ENCODE data around the gene SPOCK1. TPM values are rescaled to one million over a fixed set of nuclear protein-coding genes. Genes with fewer than 3 reads are reported as not detected.

SPOCK1 gene
- polyA plus RNA-seq, 1 experiment, result 304 TPM

GRCh38 chr5:137365126-137365865, 133.8 kb downstream of the SPOCK1 start:
- no peak for TF ChIP-seq CTCF (IDR thresholded peaks at IDR 0.05; ENCODE audit: insufficient read depth, low read depth, low read length)
- no peak for DNase-seq (ENCODE audit: low read depth)
- no peak overlapping the region for H3K4me3 ChIP-seq (ENCODE audit: low read depth, low read length)
- ChIA-PET POLR2A (no interaction called here), CTCF (interaction anchor here (1.1 to 5.1 kb wide), 6 partner anchors 10 to 132 kb away, joined by 4 to 29 read pairs (median 6); no protein-coding TSS in a partner anchor)
- no peaks in the 10 kb centered on the region for H3K36me3 ChIP-seq (ENCODE audit: control insufficient read depth, insufficient read depth, low read length)
- no peaks in the 10 kb centered on the region for H3K27me3 ChIP-seq (ENCODE audit: control insufficient read depth, insufficient read depth, low read length)

GRCh38 chr5:137361280-137361679, 137.8 kb downstream of the SPOCK1 start:
- TF ChIP-seq CTCF (IDR thresholded peaks at IDR 0.05; ENCODE audit: insufficient read depth, low read depth, low read length), result no peak
- ChIA-PET CTCF (interaction anchor here (1.0 to 1.3 kb wide), 2 partner anchors 264 to 675 kb away, joined by 3 to 4 read pairs; no protein-coding TSS in a partner anchor), POLR2A (no interaction called here)
- no peak for DNase-seq (ENCODE audit: low read depth)
- Histone ChIP-seq H3K36me3 (ENCODE audit: control insufficient read depth, insufficient read depth, low read length) (no peaks in the 10 kb centered on the region), H3K27me3 (ENCODE audit: control insufficient read depth, insufficient read depth, low read length) (no peaks in the 10 kb centered on the region), H3K4me3 (ENCODE audit: low read depth, low read length) (no peak overlapping the region)

GRCh38 chr5:137360607-137361006, 138.5 kb downstream of the SPOCK1 start:
- ChIA-PET CTCF (no interaction called here), POLR2A (no interaction called here)
- TF ChIP-seq CTCF (IDR thresholded peaks at IDR 0.05; ENCODE audit: insufficient read depth, low read depth, low read length), result no peak
- DNase-seq (ENCODE audit: low read depth), result no peak
- Histone ChIP-seq H3K4me3 (ENCODE audit: low read depth, low read length) (no peak overlapping the region), H3K27me3 (ENCODE audit: control insufficient read depth, insufficient read depth, low read length) (no peaks in the 10 kb centered on the region), H3K36me3 (ENCODE audit: control insufficient read depth, insufficient read depth, low read length) (no peaks in the 10 kb centered on the region)

- CTCF ChIA-PET, result interaction anchor here (0.6 to 1.0 kb wide), 2 partner anchors 8 to 15 kb away, joined by 4 read pairs; no protein-coding TSS in a partner anchor
- DNase-seq (ENCODE audit: low read depth), result no peak
- POLR2A ChIA-PET, result no interaction called here
- H3K4me3 ChIP-seq (ENCODE audit: low read depth, low read length), result no peak overlapping the region
- no peaks in the 10 kb centered on the region for H3K27me3 ChIP-seq (ENCODE audit: control insufficient read depth, insufficient read depth, low read length)
- H3K36me3 ChIP-seq (ENCODE audit: control insufficient read depth, insufficient read depth, low read length), result no peaks in the 10 kb centered on the region
- no peak for TF ChIP-seq CTCF (IDR thresholded peaks at IDR 0.05; ENCODE audit: insufficient read depth, low read depth, low read length)
Measured at GRCh38 chr5:137359941-137360340, 139.2 kb downstream of the SPOCK1 start.

- ChIA-PET CTCF (interaction anchor here (0.6 to 1.5 kb wide), 2 partner anchors 13 to 145 kb away, joined by 3 to 4 read pairs; no protein-coding TSS in a partner anchor), POLR2A (interaction anchor here (0.6 kb wide), 1 partner anchor 54 kb away, joined by 3 read pairs; no protein-coding TSS in a partner anchor)
- no peak overlapping the region for H3K4me3 ChIP-seq (ENCODE audit: low read depth, low read length)
- TF ChIP-seq CTCF (IDR thresholded peaks at IDR 0.05; ENCODE audit: insufficient read depth, low read depth, low read length), result no peak
- no peak for DNase-seq (ENCODE audit: low read depth)
- H3K27me3 ChIP-seq (ENCODE audit: control insufficient read depth, insufficient read depth, low read length), result no peaks in the 10 kb centered on the region
- H3K36me3 ChIP-seq (ENCODE audit: control insufficient read depth, insufficient read depth, low read length), result no peaks in the 10 kb centered on the region
Measured at GRCh38 chr5:137357436-137357835, 141.7 kb downstream of the SPOCK1 start.
